K562 (cell line): ENCODE results near the gene DNAJC12. TPM values are rescaled to one million over a fixed set of nuclear protein-coding genes. Genes with fewer than 3 reads are reported as not detected.

Experiments used
- EGR1 ChIP-seq: fragments of 450-650 bp; conservative IDR thresholded peaks from 2 replicates; pipeline ENCODE4 v1.6.1; 2017; ENCODE audit warnings: mild to moderate bottlenecking
- ELF1 ChIP-seq: fragments of 200-800 bp; sonication (Bioruptor generic); IDR thresholded peaks from 2 replicates; pipeline ENCODE4 v1.6.1; 2016; ENCODE audit warnings: missing genetic modification characterization, missing compliant biosample characterization
- EP400 ChIP-seq: fragments of 450-650 bp; IDR thresholded peaks from 2 replicates; pipeline ENCODE4 v1.6.1; 2017; ENCODE audit warnings: antibody characterized with exemption, mild to moderate bottlenecking, moderate library complexity
- HCFC1 ChIP-seq: IDR thresholded peaks from 2 replicates; pipeline ENCODE4 v1.6.1; 2012; ENCODE audit warnings: low read depth, low read length, improper control_type of control experiment
- HIVEP1 ChIP-seq: fragments of 250-450 bp; sonication (Bioruptor Pico); IDR thresholded peaks from 2 replicates; pipeline ENCODE4 v1.4.0; 2020; ENCODE audit warnings: mild to moderate bottlenecking
- KLF16 ChIP-seq: IDR thresholded peaks from 2 replicates; pipeline ENCODE4 v1.6.1; 2016; ENCODE audit warnings: antibody characterized with exemption
- KLF6 ChIP-seq: fragments of 250-450 bp; sonication (Bioruptor Pico); IDR thresholded peaks from 2 replicates; pipeline ENCODE4 v1.4.0; 2020; ENCODE audit warnings: mild to moderate bottlenecking, moderate library complexity, borderline replicate concordance
- MBD2 ChIP-seq: sonication (generic); IDR thresholded peaks from 2 replicates; pipeline ENCODE4 v1.6.1; 2016; ENCODE audit warnings: low read depth, borderline replicate concordance
- MECOM ChIP-seq: fragments of 250-450 bp; sonication (Bioruptor Pico); IDR thresholded peaks from 2 replicates; pipeline ENCODE4 v1.8.0; 2022; ENCODE audit warnings: inconsistent platforms
- NBN ChIP-seq: fragments of 450-650 bp; IDR thresholded peaks from 2 replicates; pipeline ENCODE4 v1.6.1; 2016; ENCODE audit warnings: low read depth, mild to moderate bottlenecking
- STAT5A ChIP-seq: IDR thresholded peaks from 2 replicates; pipeline ENCODE4 v1.6.1; 2012; ENCODE audit warnings: low read length, inconsistent platforms, borderline replicate concordance
- TCFL5 ChIP-seq: fragments of 250-450 bp; sonication (Bioruptor Pico); conservative IDR thresholded peaks from 2 replicates; pipeline ENCODE4 v1.6.1; 2021; ENCODE audit warnings: mild to moderate bottlenecking, moderate library complexity, matching md5 sums
- TEAD2 ChIP-seq: fragments of 450-650 bp; IDR thresholded peaks from 2 replicates; pipeline ENCODE4 v1.6.1; 2016; ENCODE audit warnings: missing genetic modification characterization, control low read depth, missing compliant biosample characterization
- YBX1 ChIP-seq: fragments of 450-650 bp; IDR thresholded peaks from 2 replicates; pipeline ENCODE4 v1.7.1; 2016; ENCODE audit warnings: mild to moderate bottlenecking
- ZNF175 ChIP-seq: fragments of 200-800 bp; sonication (Bioruptor generic); IDR thresholded peaks from 2 replicates; pipeline ENCODE4 v1.6.1; 2016; ENCODE audit warnings: low read depth, mild to moderate bottlenecking, missing genetic modification characterization, missing compliant biosample characterization
- ZNF507 ChIP-seq: conservative IDR thresholded peaks from 2 replicates; pipeline ENCODE4 v1.6.1; 2017; ENCODE audit warnings: missing genetic modification characterization, missing compliant biosample characterization
- polyA plus RNA-seq, 8 experiments: library from polyadenylated mRNA; depleted of rRNA in 4 of 8; stranded (reverse) in 5 of 8; unstranded in 3 of 8; fragments of >200 nt; fragmentation: Nextera tagmentation in 2 of 8; fragmentation: Illumina TruSeq in 1 of 8; extraction: Ambion mirVana in 2 of 8; extraction: Trizol in 1 of 8; gene quantifications; 2 replicates each; pipeline versions ENCODE4 v1.2.1 to v1.2.3, GENCODE V29; 2011 to 2014; ENCODE audit warnings: inconsistent platforms in 1 of 8, missing spikeins in 1 of 8
- total RNA-seq, 7 experiments: library from RNA; depleted of rRNA in 6 of 7; stranded (reverse); fragments of >200 nt in 6 of 7; fragmentation: Illumina TruSeq in 2 of 7; extraction: Trizol in 2 of 7; gene quantifications; 2 replicates each; pipeline versions ENCODE4 v1.2.1 to v1.2.3, GENCODE V29; 2011 to 2021; ENCODE audit warnings: low replicate concordance in 1 of 7
- TF ChIP-seq, protein P1 (sequence below): fragments of 450-650 bp; IDR thresholded peaks from 2 replicates; pipeline ENCODE4 v1.6.1; 2016; ENCODE audit warnings: borderline replicate concordance
- TF ChIP-seq, protein P2 (sequence below): sonication (generic); formaldehyde crosslinking; IDR thresholded peaks from 2 replicates; pipeline ENCODE4 v1.8.1; 2022; ENCODE audit warnings: missing genetic modification reagents
- TF ChIP-seq, protein P3 (sequence below): fragments of 250-450 bp; sonication (Bioruptor Pico); IDR thresholded peaks from 2 replicates; pipeline ENCODE4 v1.5.0; 2022; ENCODE audit warnings: mild to moderate bottlenecking
- TF ChIP-seq, protein P4 (sequence below): sonication (generic); formaldehyde crosslinking; IDR thresholded peaks from 2 replicates; pipeline ENCODE4 v1.8.0; 2022; ENCODE audit warnings: missing genetic modification reagents, mild to moderate bottlenecking, borderline replicate concordance
- TF ChIP-seq, protein P5 (sequence below): fragments of 450-650 bp; IDR thresholded peaks from 2 replicates; pipeline ENCODE4 v1.6.1; 2014; ENCODE audit warnings: low read depth, mild to moderate bottlenecking, moderate library complexity, borderline replicate concordance

DNAJC12 gene
- total and polyA plus RNA-seq, 9 of the 15 experiments (the other 6 are each of a cell fraction or from before 2014, with no cell fraction given): 7.4 to 95.9 (median 68.5) TPM

DNA sequence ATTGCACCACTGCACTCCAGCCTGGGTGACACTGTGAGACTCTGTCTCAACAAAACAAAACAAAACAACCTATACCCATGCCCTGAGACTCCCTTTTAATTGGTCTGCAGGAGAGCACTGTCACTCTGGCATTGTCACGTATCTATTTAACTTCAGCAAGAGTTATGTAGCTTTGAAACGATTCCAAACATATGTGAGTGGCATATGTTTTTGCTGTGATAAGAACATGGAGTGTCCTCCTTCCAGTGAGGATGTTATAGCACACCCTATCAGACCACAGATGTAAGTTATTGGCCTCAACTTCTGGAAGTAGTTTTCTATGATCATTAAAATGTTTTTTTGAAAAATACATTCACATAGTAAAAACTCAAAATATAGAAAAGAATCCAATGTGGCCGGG, 15.5 kb upstream of the DNAJC12 start (continued):
- TF ChIP-seq EP400: no peak
- TF ChIP-seq ZNF175 (CRISPR knock-in tag): 0 out of 2 replicates have a peak, but pooled peaks have one; percentile 30
- no peak for TF ChIP-seq YBX1
- TF ChIP-seq MBD2: no peak
- TF ChIP-seq, protein P1, sequence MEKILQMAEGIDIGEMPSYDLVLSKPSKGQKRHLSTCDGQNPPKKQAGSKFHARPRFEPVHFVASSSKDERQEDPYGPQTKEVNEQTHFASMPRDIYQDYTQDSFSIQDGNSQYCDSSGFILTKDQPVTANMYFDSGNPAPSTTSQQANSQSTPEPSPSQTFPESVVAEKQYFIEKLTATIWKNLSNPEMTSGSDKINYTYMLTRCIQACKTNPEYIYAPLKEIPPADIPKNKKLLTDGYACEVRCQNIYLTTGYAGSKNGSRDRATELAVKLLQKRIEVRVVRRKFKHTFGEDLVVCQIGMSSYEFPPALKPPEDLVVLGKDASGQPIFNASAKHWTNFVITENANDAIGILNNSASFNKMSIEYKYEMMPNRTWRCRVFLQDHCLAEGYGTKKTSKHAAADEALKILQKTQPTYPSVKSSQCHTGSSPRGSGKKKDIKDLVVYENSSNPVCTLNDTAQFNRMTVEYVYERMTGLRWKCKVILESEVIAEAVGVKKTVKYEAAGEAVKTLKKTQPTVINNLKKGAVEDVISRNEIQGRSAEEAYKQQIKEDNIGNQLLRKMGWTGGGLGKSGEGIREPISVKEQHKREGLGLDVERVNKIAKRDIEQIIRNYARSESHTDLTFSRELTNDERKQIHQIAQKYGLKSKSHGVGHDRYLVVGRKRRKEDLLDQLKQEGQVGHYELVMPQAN: no peak
- TF ChIP-seq, protein P2, sequence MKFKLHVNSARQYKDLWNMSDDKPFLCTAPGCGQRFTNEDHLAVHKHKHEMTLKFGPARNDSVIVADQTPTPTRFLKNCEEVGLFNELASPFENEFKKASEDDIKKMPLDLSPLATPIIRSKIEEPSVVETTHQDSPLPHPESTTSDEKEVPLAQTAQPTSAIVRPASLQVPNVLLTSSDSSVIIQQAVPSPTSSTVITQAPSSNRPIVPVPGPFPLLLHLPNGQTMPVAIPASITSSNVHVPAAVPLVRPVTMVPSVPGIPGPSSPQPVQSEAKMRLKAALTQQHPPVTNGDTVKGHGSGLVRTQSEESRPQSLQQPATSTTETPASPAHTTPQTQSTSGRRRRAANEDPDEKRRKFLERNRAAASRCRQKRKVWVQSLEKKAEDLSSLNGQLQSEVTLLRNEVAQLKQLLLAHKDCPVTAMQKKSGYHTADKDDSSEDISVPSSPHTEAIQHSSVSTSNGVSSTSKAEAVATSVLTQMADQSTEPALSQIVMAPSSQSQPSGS (CRISPR knock-in tag): no peak
- peak; percentile 48; the same call in 1 of the 2 replicates for TF ChIP-seq KLF16
- TF ChIP-seq TEAD2: no peak
- TF ChIP-seq ZNF507 (tag): no peak
- TF ChIP-seq, protein P3, sequence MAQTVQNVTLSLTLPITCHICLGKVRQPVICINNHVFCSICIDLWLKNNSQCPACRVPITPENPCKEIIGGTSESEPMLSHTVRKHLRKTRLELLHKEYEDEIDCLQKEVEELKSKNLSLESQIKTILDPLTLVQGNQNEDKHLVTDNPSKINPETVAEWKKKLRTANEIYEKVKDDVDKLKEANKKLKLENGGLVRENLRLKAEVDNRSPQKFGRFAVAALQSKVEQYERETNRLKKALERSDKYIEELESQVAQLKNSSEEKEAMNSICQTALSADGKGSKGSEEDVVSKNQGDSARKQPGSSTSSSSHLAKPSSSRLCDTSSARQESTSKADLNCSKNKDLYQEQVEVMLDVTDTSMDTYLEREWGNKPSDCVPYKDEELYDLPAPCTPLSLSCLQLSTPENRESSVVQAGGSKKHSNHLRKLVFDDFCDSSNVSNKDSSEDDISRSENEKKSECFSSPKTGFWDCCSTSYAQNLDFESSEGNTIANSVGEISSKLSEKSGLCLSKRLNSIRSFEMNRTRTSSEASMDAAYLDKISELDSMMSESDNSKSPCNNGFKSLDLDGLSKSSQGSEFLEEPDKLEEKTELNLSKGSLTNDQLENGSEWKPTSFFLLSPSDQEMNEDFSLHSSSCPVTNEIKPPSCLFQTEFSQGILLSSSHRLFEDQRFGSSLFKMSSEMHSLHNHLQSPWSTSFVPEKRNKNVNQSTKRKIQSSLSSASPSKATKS (CRISPR knock-in tag): no peak
- TF ChIP-seq KLF6 (CRISPR knock-in tag): no peak
- no peak for TF ChIP-seq HCFC1
- TF ChIP-seq MECOM (CRISPR knock-in tag): peak; percentile 58; the same call in 1 of the 2 replicates
- no peak for TF ChIP-seq EGR1
- TF ChIP-seq NBN: no peak
- TF ChIP-seq STAT5A: 0 out of 2 replicates have a peak, but pooled peaks have one; percentile 30
- TF ChIP-seq, protein P4, sequence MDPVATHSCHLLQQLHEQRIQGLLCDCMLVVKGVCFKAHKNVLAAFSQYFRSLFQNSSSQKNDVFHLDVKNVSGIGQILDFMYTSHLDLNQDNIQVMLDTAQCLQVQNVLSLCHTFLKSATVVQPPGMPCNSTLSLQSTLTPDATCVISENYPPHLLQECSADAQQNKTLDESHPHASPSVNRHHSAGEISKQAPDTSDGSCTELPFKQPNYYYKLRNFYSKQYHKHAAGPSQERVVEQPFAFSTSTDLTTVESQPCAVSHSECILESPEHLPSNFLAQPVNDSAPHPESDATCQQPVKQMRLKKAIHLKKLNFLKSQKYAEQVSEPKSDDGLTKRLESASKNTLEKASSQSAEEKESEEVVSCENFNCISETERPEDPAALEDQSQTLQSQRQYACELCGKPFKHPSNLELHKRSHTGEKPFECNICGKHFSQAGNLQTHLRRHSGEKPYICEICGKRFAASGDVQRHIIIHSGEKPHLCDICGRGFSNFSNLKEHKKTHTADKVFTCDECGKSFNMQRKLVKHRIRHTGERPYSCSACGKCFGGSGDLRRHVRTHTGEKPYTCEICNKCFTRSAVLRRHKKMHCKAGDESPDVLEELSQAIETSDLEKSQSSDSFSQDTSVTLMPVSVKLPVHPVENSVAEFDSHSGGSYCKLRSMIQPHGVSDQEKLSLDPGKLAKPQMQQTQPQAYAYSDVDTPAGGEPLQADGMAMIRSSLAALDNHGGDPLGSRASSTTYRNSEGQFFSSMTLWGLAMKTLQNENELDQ (CRISPR knock-in tag): no peak
- no peak for TF ChIP-seq ELF1 (tag)
- TF ChIP-seq, protein P5, sequence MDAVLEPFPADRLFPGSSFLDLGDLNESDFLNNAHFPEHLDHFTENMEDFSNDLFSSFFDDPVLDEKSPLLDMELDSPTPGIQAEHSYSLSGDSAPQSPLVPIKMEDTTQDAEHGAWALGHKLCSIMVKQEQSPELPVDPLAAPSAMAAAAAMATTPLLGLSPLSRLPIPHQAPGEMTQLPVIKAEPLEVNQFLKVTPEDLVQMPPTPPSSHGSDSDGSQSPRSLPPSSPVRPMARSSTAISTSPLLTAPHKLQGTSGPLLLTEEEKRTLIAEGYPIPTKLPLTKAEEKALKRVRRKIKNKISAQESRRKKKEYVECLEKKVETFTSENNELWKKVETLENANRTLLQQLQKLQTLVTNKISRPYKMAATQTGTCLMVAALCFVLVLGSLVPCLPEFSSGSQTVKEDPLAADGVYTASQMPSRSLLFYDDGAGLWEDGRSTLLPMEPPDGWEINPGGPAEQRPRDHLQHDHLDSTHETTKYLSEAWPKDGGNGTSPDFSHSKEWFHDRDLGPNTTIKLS: no peak
- no peak for TF ChIP-seq HIVEP1
- no peak for TF ChIP-seq TCFL5
